IMR-90 (cell line): ENCODE data around the gene ALCAM. TPM values are rescaled to one million over a fixed set of nuclear protein-coding genes. Genes with fewer than 3 reads are reported as not detected.

ENCODE experiments used
- ATAC-seq: fragments of 200-7000 bp; cut with Tn5 transposase; 2 replicates; pipeline ENCODE4 v1.9.1; 2020; ENCODE audit warnings: low read depth, mild to moderate bottlenecking, moderate library complexity
- BruUV-seq: library from RNA; stranded (reverse); fragments of 400-500 nt; replicated peaks from 2 replicates; lab custom pipeline; 2021; lab: Mats Ljungman, UMichigan
- CTCF ChIA-PET: fragments of 300-600 bp; formaldehyde crosslinking; extraction: SDS; loops from one replicate; lab custom pipeline; 2021; ENCODE audit warnings: antibody characterized with exemption; lab: Yijun Ruan, JAX
- POLR2A ChIA-PET: fragments of 300-600 bp; sonication (Branson Sonifier 250); formaldehyde crosslinking; loops from one replicate; lab custom pipeline; 2022; ENCODE audit warnings: antibody characterized with exemption; ENCODE audit not compliant: unreplicated experiment; lab: Charles Lee
- DNase-seq: peaks from one replicate; pipeline ENCODE4 v3.0.0; 2013
- H2AFZ ChIP-seq: replicated peaks from 2 replicates; pipeline ENCODE3; 2013; ENCODE audit warnings: low read length, mild to moderate bottlenecking; ENCODE audit not compliant: poor library complexity
- H2AK5ac ChIP-seq: 2 replicates; pipeline ENCODE4 v1.6.1; 2013; ENCODE audit warnings: low read depth, low read length, inconsistent platforms
- H2AK9ac ChIP-seq: replicated peaks from 2 replicates; pipeline ENCODE3; 2013; ENCODE audit warnings: mild to moderate bottlenecking, low read depth, low read length, moderate library complexity; ENCODE audit not compliant: poor library complexity
- H2BK120ac ChIP-seq: 2 replicates; pipeline ENCODE4 v1.6.1; 2013; ENCODE audit warnings: low read depth, low read length, inconsistent platforms
- H2BK15ac ChIP-seq: 3 replicates; pipeline ENCODE4 v1.6.1; 2013; ENCODE audit warnings: low read depth, low read length, inconsistent platforms
- H2BK20ac ChIP-seq: 2 replicates; pipeline ENCODE4 v1.6.1; 2013; ENCODE audit warnings: low read depth, mild to moderate bottlenecking, inconsistent platforms, low read length, moderate library complexity
- H2BK5ac ChIP-seq: 2 replicates; pipeline ENCODE4 v1.6.1; 2013; ENCODE audit warnings: mild to moderate bottlenecking, low read depth, low read length, inconsistent platforms; ENCODE audit not compliant: poor library complexity, severe bottlenecking
- H3K14ac ChIP-seq: replicated peaks from 2 replicates; pipeline ENCODE4 v1.6.1; 2013; ENCODE audit warnings: low read depth, low read length, inconsistent platforms
- H3K18ac ChIP-seq: 2 replicates; pipeline ENCODE4 v1.6.1; 2013; ENCODE audit warnings: low read depth, low read length, control low read depth
- H3K23ac ChIP-seq: 2 replicates; pipeline ENCODE4 v1.6.1; 2013; ENCODE audit warnings: low read depth, low read length, inconsistent platforms
- H3K27ac ChIP-seq: 2 replicates; pipeline ENCODE4 v1.5.1; 2013; ENCODE audit warnings: mild to moderate bottlenecking, control low read depth, low read length; ENCODE audit not compliant: insufficient read depth
- H3K27me3 ChIP-seq: 2 replicates; pipeline ENCODE4 v1.6.1; 2013; ENCODE audit warnings: low read length; ENCODE audit not compliant: control insufficient read depth, insufficient read depth
- H3K36me3 ChIP-seq: 2 replicates; pipeline ENCODE4 v1.6.1; 2013; ENCODE audit warnings: low read length, mixed read lengths; ENCODE audit not compliant: control insufficient read depth, insufficient read depth
- H3K4ac ChIP-seq: 2 replicates; pipeline ENCODE4 v1.6.1; 2013; ENCODE audit warnings: low read depth, low read length, inconsistent platforms
- H3K4me1 ChIP-seq: 2 replicates; pipeline ENCODE4 v1.6.1; 2013; ENCODE audit warnings: low read length, mixed read lengths; ENCODE audit not compliant: control insufficient read depth, insufficient read depth
- H3K4me2 ChIP-seq: 2 replicates; pipeline ENCODE4 v1.6.1; 2013; ENCODE audit warnings: low read depth, mild to moderate bottlenecking, control low read depth, low read length, moderate library complexity
- H3K4me3 ChIP-seq: 2 replicates; pipeline ENCODE4 v1.5.1; 2013; ENCODE audit warnings: low read depth, mild to moderate bottlenecking, control low read depth, low read length, moderate library complexity; ENCODE audit not compliant: insufficient read depth
- H3K56ac ChIP-seq: 2 replicates; pipeline ENCODE4 v1.6.1; 2013; ENCODE audit warnings: low read length, inconsistent platforms; ENCODE audit not compliant: insufficient read depth; ENCODE audit errors: extremely low read depth
- H3K79me1 ChIP-seq, 2 experiments: 2 replicates each; pipeline ENCODE4 v1.6.1; 2013; ENCODE audit warnings: low read length in 2 of 2, inconsistent platforms in 1 of 2, low read depth in 1 of 2
- H3K9ac ChIP-seq: 2 replicates; pipeline ENCODE4 v1.6.1; 2013; ENCODE audit warnings: low read depth, low read length, control low read depth
- H3K9me1 ChIP-seq: 2 replicates; pipeline ENCODE4 v1.6.1; 2013; ENCODE audit warnings: low read length, inconsistent platforms; ENCODE audit not compliant: insufficient read depth
- H3K9me3 ChIP-seq: 2 replicates; pipeline ENCODE4 v1.6.1; 2013; ENCODE audit warnings: low read length; ENCODE audit not compliant: control insufficient read depth, insufficient read depth
- H4K20me1 ChIP-seq: 2 replicates; pipeline ENCODE4 v1.6.1; 2013; ENCODE audit warnings: low read length, inconsistent platforms; ENCODE audit not compliant: insufficient read depth
- H4K5ac ChIP-seq: 2 replicates; pipeline ENCODE4 v1.6.1; 2013; ENCODE audit warnings: mild to moderate bottlenecking, low read depth, low read length, control low read depth
- H4K8ac ChIP-seq, 2 experiments: 2 replicates each; pipeline ENCODE4 v1.6.1; 2013; ENCODE audit warnings: low read depth in 2 of 2, low read length in 2 of 2, control low read depth in 1 of 2, inconsistent platforms in 1 of 2
- H4K91ac ChIP-seq: 2 replicates; pipeline ENCODE4 v1.6.1; 2013; ENCODE audit warnings: low read depth, low read length, inconsistent platforms; ENCODE audit not compliant: insufficient read depth
- BHLHE40 ChIP-seq: fragments of 150-350 bp; IDR thresholded peaks from 2 replicates; pipeline ENCODE4 v1.6.1; 2016; ENCODE audit warnings: mild to moderate bottlenecking, low read depth, low read length
- MAFK ChIP-seq: IDR thresholded peaks from 2 replicates; pipeline ENCODE4 v1.6.1; 2012; ENCODE audit warnings: low read depth, low read length, improper control_type of control experiment
- POLR2A ChIP-seq: IDR thresholded peaks from 2 replicates; pipeline ENCODE4 v1.6.1; 2012; ENCODE audit warnings: mild to moderate bottlenecking, low read depth, low read length
- WGBS, 2 experiments: methylation state at CpG; one replicate each; pipeline versions ENCODE4 v1.1.5 to v1.1.7; 2013; ENCODE audit warnings: missing lambda C conversion rate in 2 of 2; ENCODE audit not compliant: insufficient read length in 1 of 2; ENCODE audit errors: extremely low coverage in 2 of 2; 5-methylcytosine and 5-hydroxymethylcytosine counted together
- dilution Hi-C: fragments of 300-500 bp; cut with HindIII; formaldehyde crosslinking; loops from one replicate; pipeline ENCODE4 v1.14.3; 2018; ENCODE audit warnings: low sequenced_read_pairs; ENCODE audit not compliant: unreplicated experiment
- in situ Hi-C: fragments of 300-500 bp; cut with MboI; formaldehyde crosslinking; loops from 3 replicates; pipeline ENCODE4 v1.14.3; 2019; ENCODE audit warnings: low sequenced_read_pairs, inconsistent platforms, mixed read lengths
- intact Hi-C: fragments of 100-400 bp; cut with micrococcal nuclease; formaldehyde crosslinking; loops from 2 replicates; pipeline ENCODE4 v1.10.0; 2022
- polyA plus RNA-seq, 3 experiments: library from polyadenylated mRNA; depleted of rRNA; stranded (reverse); fragments of >200 nt; gene quantifications; 2 replicates each; pipeline ENCODE4 v1.2.3, GENCODE V29; 2012; ENCODE audit warnings: low replicate concordance in 1 of 3
- total RNA-seq: library from RNA; depleted of rRNA; stranded (reverse); fragments of >200 nt; gene quantifications from 2 replicates; pipeline ENCODE4 v1.2.3, GENCODE V29; 2012

The ALCAM gene
- total and polyA plus RNA-seq, 2 of the 4 experiments (the other 2 are of a cell fraction): 117 to 423 TPM

- H3K4me3 ChIP-seq: no peak overlapping the region
- no peaks in the 10 kb centered on the region; the same call in 1 of the 2 replicates for H4K20me1 ChIP-seq
- H3K4me1 ChIP-seq: no peaks in the 10 kb centered on the region; the same call in 1 of the 2 replicates
- H3K27ac ChIP-seq: no peak overlapping the region
- H2BK15ac ChIP-seq: no peak overlapping the region
- H4K91ac ChIP-seq: no peak overlapping the region
- ChIA-PET CTCF (no interaction called here), POLR2A (no interaction called here)
- peaks cover 7 to 12% of the 10 kb centered on the region in 2 experiments; a peak in 2 of 4 replicates for H3K79me1 ChIP-seq
- H2AK5ac ChIP-seq: no peak overlapping the region
- H3K36me3 ChIP-seq: peaks cover 8% of the 10 kb centered on the region
- DNase-seq (no peak), ATAC-seq (no peak)
- H3K4me2 ChIP-seq: no peak overlapping the region
- in situ Hi-C loops (no loop called here), intact Hi-C loops (no loop called here), dilution Hi-C loops (no loop called here)
- H3K4ac ChIP-seq: no peak overlapping the region
- H3K9ac ChIP-seq: no peak overlapping the region
- no peak overlapping the region for H4K8ac ChIP-seq
- H2BK5ac ChIP-seq: no peak overlapping the region
- no peak overlapping the region for H2AK9ac ChIP-seq
- WGBS, 2 experiments: no CpG with 5 or more reads among the region's 1 CpG
- no peak overlapping the region for H3K14ac ChIP-seq
- no peak overlapping the region for H2AFZ ChIP-seq
- peaks cover 3% of the 10 kb centered on the region; the same call in 1 of the 2 replicates for H3K9me3 ChIP-seq
- H3K18ac ChIP-seq: no peak overlapping the region
- H4K5ac ChIP-seq: no peak overlapping the region
- no peak overlapping the region for H3K23ac ChIP-seq
- H2BK20ac ChIP-seq: no peak overlapping the region
- H3K9me1 ChIP-seq: no peaks in the 10 kb centered on the region; the same call in 1 of the 2 replicates
- no TSS peak for BruUV-seq
- TF ChIP-seq POLR2A: no peak
- TF ChIP-seq MAFK: no peak
- TF ChIP-seq BHLHE40: no peak
- no peaks in the 10 kb centered on the region for H3K27me3 ChIP-seq
- H2BK120ac ChIP-seq: no peak overlapping the region
- no peak overlapping the region for H3K56ac ChIP-seq
These were observed 195.2 kb downstream of the ALCAM start for GRCh38 chr3:105561876-105562275.
